Measurements from ENCODE around the gene RNLS. TPM values are rescaled to one million over a fixed set of nuclear protein-coding genes. Genes with fewer than 3 reads are reported as not detected.

The RNLS gene
- polyA plus RNA-seq, 3 donors from 2014 or later: 4.8 to 7.0 (median 6.4) TPM

- Mint-ChIP-seq H3K36me3 (peaks cover 0 to 3% (median 0%) of the 10 kb centered on the region in 3 donors), H3K4me3 (no peak overlapping the region), H3K9me3 (no peaks in the 10 kb centered on the region), H3K27ac (no peak overlapping the region), H3K4me1 (no peaks in the 10 kb centered on the region), H3K27me3 (ENCODE audit: low read depth in 3 of 3) (peaks cover 1 to 6% (median 2%) of the 10 kb centered on the region in 3 donors)
- no peak for DNase-seq
Observed at GRCh38 chr10:88232983-88233543, 350.1 kb downstream of the RNLS start.

- no peak overlapping the region for H3K27ac Mint-ChIP-seq
Observed at GRCh38 chr10:88232029-88232895, 350.9 kb downstream of the RNLS start.

GRCh38 chr10:88230251-88230650, 352.9 kb downstream of the RNLS start:
- no peak overlapping the region for H3K27ac Mint-ChIP-seq
- peaks cover 1 to 6% (median 3%) of the 10 kb centered on the region in 3 donors for H3K27me3 Mint-ChIP-seq (ENCODE audit: low read depth in 3 of 3)
- no peak overlapping the region for H3K4me3 Mint-ChIP-seq
- DNase-seq: no peak
- H3K9me3 Mint-ChIP-seq: no peaks in the 10 kb centered on the region
- H3K4me1 Mint-ChIP-seq: no peaks in the 10 kb centered on the region
- H3K36me3 Mint-ChIP-seq: peaks cover 0 to 3% (median 0%) of the 10 kb centered on the region in 3 donors

More at GRCh38 chr10:88232029-88232895, 350.9 kb downstream of the RNLS start:
- no peak for DNase-seq
- peaks cover 0 to 3% (median 0%) of the 10 kb centered on the region in 3 donors for H3K36me3 Mint-ChIP-seq
- H3K9me3 Mint-ChIP-seq: no peaks in the 10 kb centered on the region
- H3K27me3 Mint-ChIP-seq (ENCODE audit: low read depth in 3 of 3): peaks cover 1 to 6% (median 3%) of the 10 kb centered on the region in 3 donors
- H3K4me3 Mint-ChIP-seq: no peak overlapping the region
- no peaks in the 10 kb centered on the region for H3K4me1 Mint-ChIP-seq

GRCh38 chr10:88228130-88228529, 355.0 kb downstream of the RNLS start:
- H3K9me3 Mint-ChIP-seq: no peaks in the 10 kb centered on the region
- no peak overlapping the region for H3K4me3 Mint-ChIP-seq
- H3K4me1 Mint-ChIP-seq: no peaks in the 10 kb centered on the region
- H3K27ac Mint-ChIP-seq: no peak overlapping the region
- H3K36me3 Mint-ChIP-seq: peaks cover 0 to 3% (median 0%) of the 10 kb centered on the region in 3 donors
- H3K27me3 Mint-ChIP-seq (ENCODE audit: low read depth in 3 of 3): peaks cover 1 to 3% (median 1%) of the 10 kb centered on the region in 3 donors
- no peak for DNase-seq

GRCh38 chr10:88227342-88228018, 355.6 kb downstream of the RNLS start:
- Mint-ChIP-seq H3K4me1 (no peaks in the 10 kb centered on the region), H3K4me3 (no peak overlapping the region), H3K27me3 (ENCODE audit: low read depth in 3 of 3) (peaks cover 1 to 3% (median 1%) of the 10 kb centered on the region in 3 donors), H3K27ac (no peak overlapping the region), H3K36me3 (peaks cover 0 to 3% (median 0%) of the 10 kb centered on the region in 3 donors), H3K9me3 (no peaks in the 10 kb centered on the region)
- DNase-seq: no peak

GRCh38 chr10:88226891-88227290, 356.2 kb downstream of the RNLS start:
- Mint-ChIP-seq H3K9me3 (no peaks in the 10 kb centered on the region), H3K36me3 (peaks cover 0 to 3% (median 0%) of the 10 kb centered on the region in 3 donors), H3K27me3 (ENCODE audit: low read depth in 3 of 3) (peaks cover 1 to 3% (median 1%) of the 10 kb centered on the region in 3 donors), H3K4me3 (no peak overlapping the region), H3K27ac (no peak overlapping the region), H3K4me1 (no peaks in the 10 kb centered on the region)
- no peak for DNase-seq

- Mint-ChIP-seq H3K27me3 (ENCODE audit: low read depth in 3 of 3) (peaks cover 0 to 3% (median 1%) of the 10 kb centered on the region in 3 donors), H3K9me3 (no peaks in the 10 kb centered on the region), H3K27ac (no peak overlapping the region), H3K36me3 (peaks cover 0 to 3% (median 0%) of the 10 kb centered on the region in 3 donors), H3K4me1 (no peaks in the 10 kb centered on the region), H3K4me3 (no peak overlapping the region)
- DNase-seq: no peak
Observed at GRCh38 chr10:88226071-88226659, 357.0 kb downstream of the RNLS start.

Other genes starting within 250 kb of the RNLS start
- gene LIPJ, start 3.4 kb upstream of the RNLS start, polyA plus RNA-seq: under 1 TPM in 2 of 3 donors, not detected in 1; 0.16 to 0.29 TPM
- not detected for gene LIPF, start 81.1 kb upstream of the RNLS start, polyA plus RNA-seq
- gene LIPK, start 122.9 kb upstream of the RNLS start, polyA plus RNA-seq: not detected
- not detected for gene LIPN, start 176.7 kb upstream of the RNLS start, polyA plus RNA-seq
- not detected for gene LIPM, start 219.4 kb upstream of the RNLS start, polyA plus RNA-seq